ENCODE results near the gene IRAK2.

GRCh38 chr3:10121064-10121463 is 43.7 kb upstream of the IRAK2 start:
- TF ChIP-seq CTCF (IDR thresholded peaks at IDR 0.05; ENCODE audit: borderline replicate concordance, extremely low read depth, low read length, poor library complexity, severe bottlenecking) (no peak), EZH2 (IDR thresholded peaks at IDR 0.05; ENCODE audit: borderline replicate concordance, low read depth, low read length, severe bottlenecking) (no peak)

All from DND-41 (cell line).